GM18508 (cell line): ENCODE results near the gene RHBG.

Experiments
- ATAC-seq: cut with Tn5 transposase; IDR thresholded peaks from one replicate; pipeline ENCODE4 v1.9.1; 2021; ENCODE audit warnings: moderate number of reproducible peaks; ENCODE audit not compliant: insufficient read depth, unreplicated experiment

RHBG gene

GRCh38 chr1:156401681-156402081, 32.7 kb downstream of the RHBG start:
- ATAC-seq = no peak

DNA sequence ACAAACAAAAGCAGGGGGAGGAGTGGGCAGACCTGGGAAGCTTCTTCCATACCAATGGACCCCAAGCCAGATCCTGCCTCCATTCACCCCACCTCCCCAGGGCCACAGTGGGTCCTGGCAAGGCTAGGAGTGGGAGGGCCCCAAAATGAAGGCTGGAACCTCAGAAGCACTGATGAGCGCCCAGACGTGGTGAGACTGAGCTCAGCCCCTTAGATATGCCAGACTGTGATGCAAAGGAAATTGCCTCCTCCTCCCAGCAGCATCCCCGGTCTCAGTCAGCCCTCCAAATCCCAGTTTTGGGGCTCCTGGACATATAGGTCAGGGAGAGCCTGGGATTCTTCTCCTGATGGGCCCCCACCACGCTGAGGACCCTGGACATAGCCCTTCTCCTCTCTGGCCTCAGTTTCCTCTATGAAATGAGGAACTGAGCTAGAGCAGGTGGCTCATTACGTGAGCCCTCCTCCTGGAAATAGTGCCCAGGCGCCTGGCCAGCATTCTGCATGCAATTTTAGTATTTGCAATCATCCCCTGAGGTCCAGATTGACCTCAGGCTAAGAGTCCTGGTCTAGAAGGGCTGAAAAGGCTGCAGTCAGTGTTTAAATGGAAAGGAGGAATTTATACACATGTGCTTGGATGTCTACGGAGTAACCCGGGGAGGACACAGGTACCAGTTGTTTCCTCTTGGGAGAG, 33.5 kb downstream of the RHBG start:
- ATAC-seq = no peak

DNA sequence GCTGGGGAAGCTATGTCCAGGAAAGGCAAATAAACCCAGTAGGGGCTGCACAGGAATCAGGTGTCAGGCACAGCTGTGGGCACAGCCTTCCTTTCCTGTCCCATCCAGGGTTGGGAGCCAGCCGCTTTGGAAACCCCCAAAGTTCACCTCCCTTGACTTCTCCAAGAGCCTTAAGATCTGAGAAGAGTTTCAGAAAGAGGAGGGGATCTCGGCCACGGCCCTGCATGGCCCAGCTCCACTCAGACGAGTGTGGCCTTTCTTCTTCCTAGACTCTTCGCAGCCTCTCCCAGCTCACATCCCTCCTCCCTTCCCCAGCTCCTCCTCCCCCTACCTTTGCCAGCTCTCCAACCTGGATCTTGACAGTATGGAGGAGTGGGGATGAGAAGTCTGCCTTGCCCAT, 36.7 kb downstream of the RHBG start:
- no peak for ATAC-seq

- ATAC-seq = no peak
Measured at GRCh38 chr1:156406251-156406650, 37.2 kb downstream of the RHBG start.

GRCh38 chr1:156407344-156407743, 38.3 kb downstream of the RHBG start:
- no peak for ATAC-seq

- ATAC-seq = no peak
Measured at GRCh38 chr1:156407760-156408159, 38.7 kb downstream of the RHBG start.

DNA sequence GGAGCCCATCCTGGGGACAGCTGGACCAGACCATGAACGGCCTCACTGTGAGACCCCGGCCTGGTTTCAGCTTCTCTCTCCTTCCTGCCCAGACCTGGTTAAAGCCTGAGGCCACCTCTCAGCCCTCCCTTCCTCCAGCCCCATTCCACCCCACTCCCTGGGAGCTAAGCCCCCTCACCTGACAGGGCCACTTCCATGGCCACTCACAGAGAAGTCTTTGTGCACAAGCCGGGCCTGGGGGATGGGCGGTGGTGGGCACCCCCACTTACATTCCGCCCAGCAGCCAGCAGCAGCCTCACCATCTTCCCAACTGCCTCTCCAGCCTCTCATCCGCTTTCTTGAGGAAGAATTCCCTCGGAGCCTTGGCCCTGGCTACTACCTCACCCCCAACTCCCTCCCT, 40.4 kb downstream of the RHBG start:
- no peak for ATAC-seq

DNA sequence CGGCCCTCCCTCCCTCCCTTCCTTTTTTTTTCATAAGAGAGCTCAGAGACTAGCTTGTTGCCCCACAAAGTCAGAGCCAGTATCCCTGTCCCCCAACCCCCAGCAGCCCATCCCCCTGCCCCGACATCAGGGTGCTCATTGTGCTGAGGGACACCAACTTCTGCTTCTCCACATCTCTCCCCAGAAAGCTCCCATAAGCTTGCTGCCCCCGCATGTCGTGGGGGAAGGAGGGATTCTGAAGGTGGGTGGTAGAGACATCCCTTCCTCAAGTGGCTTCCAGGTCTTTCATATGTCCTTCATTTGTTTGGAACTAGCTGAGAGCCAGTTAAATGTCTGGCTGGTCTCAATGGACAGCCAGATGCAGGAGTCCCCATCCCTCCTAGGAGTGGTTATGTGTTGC, 41.2 kb downstream of the RHBG start:
- ATAC-seq = no peak

DNA sequence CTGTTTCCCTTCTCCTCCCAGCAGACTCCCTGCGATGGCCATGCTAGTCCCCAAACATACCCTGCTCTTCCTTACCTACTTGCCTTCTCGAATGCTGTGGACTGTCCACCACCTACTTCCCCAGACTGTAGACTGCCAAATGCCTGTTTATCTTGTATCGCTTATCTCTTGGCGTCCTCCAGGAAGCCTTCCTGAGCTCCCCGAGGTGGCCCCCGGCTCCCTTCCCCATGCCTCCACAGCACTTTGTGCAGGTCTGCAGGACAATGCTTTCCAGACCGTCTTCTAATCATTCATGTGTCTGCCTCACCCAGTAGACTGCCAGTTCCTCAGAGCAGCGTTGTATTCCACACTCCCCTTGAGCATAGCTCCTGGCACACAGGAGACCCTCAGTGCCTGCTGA, 41.7 kb downstream of the RHBG start:
- no peak for ATAC-seq

- no peak for ATAC-seq
Measured at GRCh38 chr1:156412653-156413321, 43.8 kb downstream of the RHBG start.

GRCh38 chr1:156413391-156414246, 44.6 kb downstream of the RHBG start:
- ATAC-seq = no peak

- ATAC-seq = no peak
Measured at GRCh38 chr1:156414461-156415064, 45.6 kb downstream of the RHBG start.

GRCh38 chr1:156416993-156417392, 48.0 kb downstream of the RHBG start:
- no peak for ATAC-seq

- ATAC-seq = no peak
Measured at GRCh38 chr1:156417401-156418020, 48.5 kb downstream of the RHBG start.

DNA sequence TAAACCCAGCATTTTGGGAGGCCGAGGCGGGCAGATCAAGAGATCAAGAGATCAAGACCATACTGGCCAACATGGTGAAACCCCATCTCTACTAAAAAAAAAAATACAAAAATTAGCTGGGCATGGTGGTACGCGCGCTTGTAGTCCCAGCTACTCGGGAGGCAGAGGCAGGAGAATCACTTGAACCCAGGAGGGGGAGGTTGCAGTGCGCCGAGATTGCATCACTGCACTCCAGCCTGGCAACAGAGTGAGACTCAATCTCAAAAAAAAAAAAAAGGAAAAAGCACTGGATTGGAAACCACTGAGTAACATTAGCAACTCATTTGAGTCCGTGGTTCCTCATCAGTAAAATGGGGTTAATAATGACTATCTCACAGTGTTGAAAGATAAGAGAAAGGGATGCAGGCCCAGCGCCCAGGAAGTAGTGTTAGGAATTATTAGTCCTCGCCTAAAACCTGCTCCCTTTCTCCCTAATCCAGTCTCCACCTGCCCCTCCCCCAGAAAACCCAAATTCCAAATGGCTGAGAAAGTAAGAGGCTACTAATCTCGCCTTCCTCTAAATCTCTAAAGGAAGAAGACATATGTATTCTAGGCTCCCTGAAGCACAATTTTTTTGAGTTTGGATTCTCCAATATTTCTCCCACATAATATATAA, 49.5 kb downstream of the RHBG start:
- ATAC-seq = no peak

DNA sequence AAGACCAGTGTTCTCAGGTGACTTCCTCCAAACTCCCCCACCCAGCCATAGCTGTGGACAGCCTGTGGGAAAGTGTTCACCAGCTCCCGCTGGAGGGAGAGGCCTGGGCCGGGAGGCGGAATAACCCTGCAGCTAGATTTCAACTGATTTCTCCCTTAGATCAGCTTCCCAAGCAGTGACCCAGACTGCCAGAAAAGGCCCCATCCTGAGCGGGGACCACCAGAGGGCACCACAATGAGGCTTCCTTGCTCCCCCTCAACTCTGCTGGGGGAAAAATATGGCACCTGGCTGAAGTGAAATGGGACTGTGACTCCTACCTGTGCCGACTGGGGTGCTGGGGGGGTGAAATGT, 50.8 kb downstream of the RHBG start:
- no peak for ATAC-seq

GRCh38 chr1:156420205-156421061, 51.4 kb downstream of the RHBG start:
- ATAC-seq = no peak

DNA sequence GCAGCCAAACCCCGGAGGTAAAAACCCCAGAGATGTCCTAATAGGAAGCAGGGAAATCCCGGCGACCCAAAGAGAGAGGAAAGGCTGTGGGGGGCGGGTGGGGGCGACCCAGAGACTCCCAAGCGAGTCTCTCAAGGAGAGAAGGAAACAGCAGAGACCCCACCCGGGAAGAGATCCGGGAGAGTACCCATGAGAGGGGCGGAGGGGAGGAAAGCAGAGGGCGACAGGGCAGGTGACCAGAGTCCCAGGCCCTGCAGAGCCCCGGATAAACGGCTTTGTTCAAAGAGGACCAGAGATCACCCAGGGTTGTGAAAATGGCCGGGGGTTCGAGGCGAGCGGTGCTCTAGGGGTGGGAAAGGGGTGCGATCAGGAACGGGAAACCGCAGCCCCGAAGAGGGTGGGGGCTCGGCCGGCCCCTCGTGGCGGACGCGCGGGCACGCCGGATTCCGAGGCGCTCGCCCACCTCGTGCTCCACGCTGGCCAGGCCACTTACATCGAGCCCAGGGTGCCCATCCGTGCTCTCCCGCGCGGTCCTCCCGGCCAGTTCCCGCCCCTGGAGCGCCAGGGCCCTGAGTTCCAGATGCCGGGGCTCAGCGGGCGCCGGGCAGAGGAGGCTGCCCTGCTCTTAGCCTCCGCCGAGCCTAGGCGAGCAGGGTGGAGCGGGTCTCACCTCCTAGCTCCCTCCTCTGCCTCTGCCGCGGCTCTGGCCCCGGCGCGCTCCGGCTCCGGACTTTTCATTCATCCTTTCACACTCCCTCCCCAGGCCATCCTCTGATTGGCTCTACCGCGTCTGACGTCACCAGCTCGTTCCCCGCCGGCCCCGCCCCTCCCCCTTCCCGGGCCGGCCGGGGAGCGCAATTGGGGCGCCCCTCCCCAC, 52.3 kb downstream of the RHBG start:
- no peak for ATAC-seq
